ENCODE results near the gene HBB. TPM values are rescaled to one million over a fixed set of nuclear protein-coding genes. Genes with fewer than 3 reads are reported as not detected.

HBB gene
- polyA plus RNA-seq, 3 donors = 3.0 to 298 (median 278) TPM

DNA sequence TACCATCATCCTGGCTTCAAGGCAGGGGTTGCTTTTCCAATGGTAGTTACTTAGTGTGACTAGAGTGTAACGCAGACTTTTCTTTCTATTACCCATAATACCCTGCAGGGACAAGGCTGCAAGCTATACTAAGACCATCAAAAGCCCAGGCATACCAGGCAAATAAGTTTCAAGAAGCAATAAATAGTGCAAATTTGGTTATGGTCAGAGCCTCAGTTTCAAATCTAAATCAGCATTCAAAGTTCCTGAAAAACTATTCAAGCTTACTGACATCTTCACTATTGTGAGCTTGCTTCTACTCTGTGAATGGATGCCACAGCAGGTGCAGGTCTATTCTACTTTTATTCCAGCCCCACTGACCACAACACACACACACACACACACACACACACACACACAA is 2.5 kb upstream of the HBB start:
- TF ChIP-seq, protein P1, sequence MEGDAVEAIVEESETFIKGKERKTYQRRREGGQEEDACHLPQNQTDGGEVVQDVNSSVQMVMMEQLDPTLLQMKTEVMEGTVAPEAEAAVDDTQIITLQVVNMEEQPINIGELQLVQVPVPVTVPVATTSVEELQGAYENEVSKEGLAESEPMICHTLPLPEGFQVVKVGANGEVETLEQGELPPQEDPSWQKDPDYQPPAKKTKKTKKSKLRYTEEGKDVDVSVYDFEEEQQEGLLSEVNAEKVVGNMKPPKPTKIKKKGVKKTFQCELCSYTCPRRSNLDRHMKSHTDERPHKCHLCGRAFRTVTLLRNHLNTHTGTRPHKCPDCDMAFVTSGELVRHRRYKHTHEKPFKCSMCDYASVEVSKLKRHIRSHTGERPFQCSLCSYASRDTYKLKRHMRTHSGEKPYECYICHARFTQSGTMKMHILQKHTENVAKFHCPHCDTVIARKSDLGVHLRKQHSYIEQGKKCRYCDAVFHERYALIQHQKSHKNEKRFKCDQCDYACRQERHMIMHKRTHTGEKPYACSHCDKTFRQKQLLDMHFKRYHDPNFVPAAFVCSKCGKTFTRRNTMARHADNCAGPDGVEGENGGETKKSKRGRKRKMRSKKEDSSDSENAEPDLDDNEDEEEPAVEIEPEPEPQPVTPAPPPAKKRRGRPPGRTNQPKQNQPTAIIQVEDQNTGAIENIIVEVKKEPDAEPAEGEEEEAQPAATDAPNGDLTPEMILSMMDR (IDR thresholded peaks at IDR 0.05) = no peak
- Histone ChIP-seq H4K20me1 (ENCODE audit: insufficient read depth, low read length) (no peaks in the 10 kb centered on the region), H2AFZ (ENCODE audit: insufficient read depth, low read depth, low read length, poor library complexity, severe bottlenecking) (no peak overlapping the region), H3K27me3 (ENCODE audit: control insufficient read depth in 2 of 2, insufficient read depth in 2 of 2, low read length in 2 of 2) (no peaks in the 10 kb centered on the region), H3K9me3 (replicated peaks in 1 of 2; ENCODE audit: control insufficient read depth in 1 of 2, insufficient read depth in 1 of 2, low read length in 2 of 2) (no peaks in the 10 kb centered on the region), H3K4me2 (replicated peaks; ENCODE audit: extremely low read depth, low read length, poor library complexity, severe bottlenecking) (no peak overlapping the region), H3K4me1 (ENCODE audit: control insufficient read depth in 1 of 2, insufficient read depth in 2 of 2, low read length in 2 of 2) (no peaks in the 10 kb centered on the region), H3K79me2 (ENCODE audit: insufficient read depth, low read length) (no peaks in the 10 kb centered on the region), H3K9ac (ENCODE audit: insufficient read depth, low read length, poor library complexity, severe bottlenecking) (no peak overlapping the region), H3K4me3 (replicated peaks in 1 of 3; ENCODE audit: low read depth in 2 of 3, low read length in 3 of 3) (no peak overlapping the region), H3K27ac (ENCODE audit: low read depth in 1 of 2, low read length in 2 of 2) (no peak overlapping the region), H3K36me3 (replicated peaks in 1 of 2; ENCODE audit: control insufficient read depth in 1 of 2, insufficient read depth in 2 of 2, low read length in 2 of 2) (no peaks in the 10 kb centered on the region)
- Mint-ChIP-seq H3K9me3 (peaks cover 0 to 1% (median 0%) of the 10 kb centered on the region in 7 donors), H3K4me3 (no peak overlapping the region), H3K4me1 (peaks cover 4% of the 10 kb centered on the region), H3K27me3 (ENCODE audit: low read depth in 3 of 3) (peaks cover 0 to 1% (median 0%) of the 10 kb centered on the region in 3 donors), H3K27ac (no peak overlapping the region), H3K36me3 (no peaks in the 10 kb centered on the region)
- no peak for DNase-seq
- intact Hi-C loops (cut with micrococcal nuclease) = no loop called here
- no CpG with 5 or more reads among the region's 1 CpG for WGBS (ENCODE audit: insufficient coverage)

DNA sequence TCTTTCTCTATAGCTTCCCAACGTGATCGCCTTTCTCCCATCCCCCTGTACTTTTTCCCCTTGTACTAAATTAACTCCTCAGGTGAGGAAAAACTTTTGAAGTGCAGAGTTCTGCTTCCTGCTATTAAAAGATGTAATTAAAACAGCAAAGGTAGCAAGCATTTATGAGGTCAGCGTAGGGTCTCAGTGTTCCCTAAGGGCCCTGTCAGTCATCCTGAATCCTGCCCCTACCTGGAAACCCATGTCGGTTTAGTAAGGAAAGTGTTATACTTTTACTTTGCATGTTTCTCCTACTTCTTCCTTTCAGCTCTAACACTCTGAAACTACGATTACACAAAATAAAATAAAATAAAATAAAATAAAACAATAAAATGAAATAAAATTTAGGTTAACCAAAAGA is 1.3 kb upstream of the HBB start:
- no peak overlapping the region for H2AFZ ChIP-seq (ENCODE audit: insufficient read depth, low read depth, low read length, poor library complexity, severe bottlenecking)
- Mint-ChIP-seq H3K36me3 (no peaks in the 10 kb centered on the region), H3K4me3 (no peak overlapping the region), H3K9me3 (peaks cover 0 to 1% (median 0%) of the 10 kb centered on the region in 7 donors), H3K4me1 (no peaks in the 10 kb centered on the region), H3K27ac (no peak overlapping the region), H3K27me3 (ENCODE audit: low read depth in 3 of 3) (no peaks in the 10 kb centered on the region)
- H3K9me3 ChIP-seq (replicated peaks in 1 of 2; ENCODE audit: control insufficient read depth in 1 of 2, insufficient read depth in 1 of 2, low read length in 2 of 2) = no peaks in the 10 kb centered on the region
- TF ChIP-seq, protein P1 (IDR thresholded peaks at IDR 0.05) = no peak
- no peak for DNase-seq
- intact Hi-C loops (cut with micrococcal nuclease) = no loop called here
- no peaks in the 10 kb centered on the region for H3K36me3 ChIP-seq (replicated peaks in 1 of 2; ENCODE audit: control insufficient read depth in 1 of 2, insufficient read depth in 2 of 2, low read length in 2 of 2)
- no peaks in the 10 kb centered on the region for H3K27me3 ChIP-seq (ENCODE audit: control insufficient read depth in 2 of 2, insufficient read depth in 2 of 2, low read length in 2 of 2)
- no CpG with 5 or more reads among the region's 5 CpGs for WGBS (ENCODE audit: insufficient coverage)
- H3K4me2 ChIP-seq (replicated peaks; ENCODE audit: extremely low read depth, low read length, poor library complexity, severe bottlenecking) = no peak overlapping the region
- no peaks in the 10 kb centered on the region for H4K20me1 ChIP-seq (ENCODE audit: insufficient read depth, low read length)
- H3K4me3 ChIP-seq (replicated peaks in 1 of 3; ENCODE audit: low read depth in 2 of 3, low read length in 3 of 3) = no peak overlapping the region
- no peak overlapping the region for H3K9ac ChIP-seq (ENCODE audit: insufficient read depth, low read length, poor library complexity, severe bottlenecking)
- H3K4me1 ChIP-seq (ENCODE audit: control insufficient read depth in 1 of 2, insufficient read depth in 2 of 2, low read length in 2 of 2) = no peaks in the 10 kb centered on the region
- no peaks in the 10 kb centered on the region for H3K79me2 ChIP-seq (ENCODE audit: insufficient read depth, low read length)
- no peak overlapping the region for H3K27ac ChIP-seq (ENCODE audit: low read depth in 1 of 2, low read length in 2 of 2)
